Measurements from ENCODE around the gene HDAC6. TPM values are rescaled to one million over a fixed set of nuclear protein-coding genes. Genes with fewer than 3 reads are reported as not detected.

HDAC6 gene
- total RNA-seq, 3 donors from 2014 or later (not counting 1 experiment from before 2014, with no cell fraction given): 97.4 to 118 (median 101) TPM

DNA sequence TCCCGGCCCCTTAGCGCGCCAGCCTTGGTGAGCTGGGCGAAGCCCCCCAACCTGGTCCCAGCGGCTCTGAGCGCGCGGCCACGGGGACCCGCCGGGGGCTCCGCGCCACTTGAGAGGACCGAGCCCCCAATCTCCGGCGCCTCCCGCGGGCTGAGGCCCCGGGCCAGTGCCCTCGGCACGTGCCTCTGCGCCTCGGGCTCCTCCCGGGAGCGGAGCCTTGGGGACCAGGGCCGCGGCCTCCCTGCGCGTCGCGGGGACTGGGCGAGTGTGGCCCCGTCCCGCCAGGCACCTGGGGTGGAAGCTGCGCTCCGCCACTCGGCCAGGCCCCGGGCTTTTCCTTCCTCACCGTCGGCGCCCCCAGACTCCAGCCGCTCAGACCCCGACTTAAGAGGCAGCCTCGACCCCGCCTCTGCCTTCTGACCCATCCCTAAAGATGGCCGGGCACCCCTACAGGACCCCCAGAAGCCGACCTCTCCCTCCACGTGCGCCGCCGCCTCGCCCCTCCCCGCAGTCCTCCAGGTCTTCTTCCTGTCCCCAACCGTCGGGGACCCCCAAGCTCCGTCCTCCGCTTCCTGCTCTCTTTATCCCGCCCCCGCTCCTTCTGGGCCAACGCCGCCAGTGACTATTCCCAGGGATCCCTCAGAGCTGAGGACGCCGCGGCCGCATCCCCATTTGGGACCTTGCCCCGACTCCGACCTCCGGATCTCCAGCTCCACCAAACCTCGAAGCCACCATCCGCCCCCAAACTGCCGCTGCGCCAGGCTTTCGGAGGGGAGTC lies 25.2 kb downstream of the HDAC6 start:
- Mint-ChIP-seq H3K36me3 (no peaks in the 10 kb centered on the region), H3K4me3 (peak overlapping the region; percentile 68), H3K27ac (no peak overlapping the region), H3K9me3 (no peaks in the 10 kb centered on the region), H3K4me1 (peaks cover 0 to 5% of the 10 kb centered on the region in 2 donors), H3K27me3 (ENCODE audit: low read depth in 2 of 2) (peaks cover 21 to 29% of the 10 kb centered on the region in 2 donors)
- intact Hi-C loops (cut with micrococcal nuclease): no loop called here
- Histone ChIP-seq H3K36me3 (ENCODE audit: control insufficient read depth, insufficient read depth, low read length) (peaks cover 2% of the 10 kb centered on the region), H3K4me3 (ENCODE audit: low read length) (no peak overlapping the region), H3K27me3 (ENCODE audit: control insufficient read depth, insufficient read depth, low read length) (peaks cover 6% of the 10 kb centered on the region), H3K9me3 (ENCODE audit: control insufficient read depth, insufficient read depth, low read length) (no peaks in the 10 kb centered on the region), H3K4me1 (ENCODE audit: control insufficient read depth, insufficient read depth, low read length) (peaks cover 9% of the 10 kb centered on the region), H3K27ac (ENCODE audit: low read length) (no peak overlapping the region)
- TF ChIP-seq, protein P1, sequence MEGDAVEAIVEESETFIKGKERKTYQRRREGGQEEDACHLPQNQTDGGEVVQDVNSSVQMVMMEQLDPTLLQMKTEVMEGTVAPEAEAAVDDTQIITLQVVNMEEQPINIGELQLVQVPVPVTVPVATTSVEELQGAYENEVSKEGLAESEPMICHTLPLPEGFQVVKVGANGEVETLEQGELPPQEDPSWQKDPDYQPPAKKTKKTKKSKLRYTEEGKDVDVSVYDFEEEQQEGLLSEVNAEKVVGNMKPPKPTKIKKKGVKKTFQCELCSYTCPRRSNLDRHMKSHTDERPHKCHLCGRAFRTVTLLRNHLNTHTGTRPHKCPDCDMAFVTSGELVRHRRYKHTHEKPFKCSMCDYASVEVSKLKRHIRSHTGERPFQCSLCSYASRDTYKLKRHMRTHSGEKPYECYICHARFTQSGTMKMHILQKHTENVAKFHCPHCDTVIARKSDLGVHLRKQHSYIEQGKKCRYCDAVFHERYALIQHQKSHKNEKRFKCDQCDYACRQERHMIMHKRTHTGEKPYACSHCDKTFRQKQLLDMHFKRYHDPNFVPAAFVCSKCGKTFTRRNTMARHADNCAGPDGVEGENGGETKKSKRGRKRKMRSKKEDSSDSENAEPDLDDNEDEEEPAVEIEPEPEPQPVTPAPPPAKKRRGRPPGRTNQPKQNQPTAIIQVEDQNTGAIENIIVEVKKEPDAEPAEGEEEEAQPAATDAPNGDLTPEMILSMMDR (IDR thresholded peaks at IDR 0.05): no peak
- DNase-seq (no peak), ATAC-seq (peak in 1 of 3 donors; percentile 7)
- WGBS (ENCODE audit: insufficient coverage): 22% methylated on average over 73 of the region's 73 CpGs

GRCh38 chrX:48827654-48827968 lies 25.7 kb downstream of the HDAC6 start:
- no peaks in the 10 kb centered on the region for H3K9me3 Mint-ChIP-seq
- 51% methylated on average over 3 of the region's 4 CpGs for WGBS (ENCODE audit: insufficient coverage)

DNA sequence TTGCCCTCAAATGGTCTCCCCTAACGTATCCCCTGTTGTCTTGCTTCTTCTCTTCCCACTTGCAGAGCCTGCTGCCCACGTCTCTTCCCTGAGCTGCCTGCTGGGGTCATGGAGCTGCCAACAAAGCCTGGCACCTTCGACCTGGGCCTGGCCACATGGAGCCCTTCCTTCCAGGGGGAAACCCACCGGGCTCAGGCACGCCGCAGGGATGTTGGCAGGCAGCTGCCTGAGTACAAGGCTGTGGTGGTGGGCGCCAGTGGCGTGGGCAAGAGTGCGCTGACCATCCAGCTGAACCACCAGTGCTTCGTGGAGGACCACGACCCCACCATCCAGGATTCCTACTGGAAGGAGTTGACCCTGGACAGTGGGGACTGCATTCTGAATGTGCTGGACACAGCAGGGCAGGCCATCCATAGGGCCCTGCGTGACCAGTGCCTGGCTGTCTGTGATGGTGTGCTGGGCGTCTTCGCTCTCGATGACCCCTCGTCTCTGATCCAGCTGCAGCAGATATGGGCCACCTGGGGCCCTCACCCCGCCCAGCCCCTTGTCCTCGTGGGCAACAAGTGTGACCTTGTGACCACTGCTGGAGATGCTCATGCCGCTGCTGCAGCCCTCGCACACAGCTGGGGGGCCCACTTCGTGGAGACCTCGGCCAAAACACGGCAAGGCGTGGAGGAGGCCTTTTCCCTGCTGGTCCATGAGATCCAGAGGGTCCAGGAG lies 27.3 kb downstream of the HDAC6 start:
- peaks cover 0 to 5% of the 10 kb centered on the region in 2 donors for H3K4me1 Mint-ChIP-seq
- no peak for ATAC-seq
- peaks cover 9% of the 10 kb centered on the region for H3K4me1 ChIP-seq (ENCODE audit: control insufficient read depth, insufficient read depth, low read length)

More at GRCh38 chrX:48827654-48827968, 25.7 kb downstream of the HDAC6 start:
- H3K4me3 ChIP-seq (ENCODE audit: low read length): no peak overlapping the region
- H3K27ac ChIP-seq (ENCODE audit: low read length): no peak overlapping the region
- peaks cover 2% of the 10 kb centered on the region for H3K36me3 ChIP-seq (ENCODE audit: control insufficient read depth, insufficient read depth, low read length)
- H3K27me3 ChIP-seq (ENCODE audit: control insufficient read depth, insufficient read depth, low read length): peaks cover 6% of the 10 kb centered on the region
- no peaks in the 10 kb centered on the region for H3K9me3 ChIP-seq (ENCODE audit: control insufficient read depth, insufficient read depth, low read length)
- Mint-ChIP-seq H3K4me1 (peaks cover 0 to 5% of the 10 kb centered on the region in 2 donors), H3K27me3 (ENCODE audit: low read depth in 2 of 2) (peaks cover 23 to 32% of the 10 kb centered on the region in 2 donors), H3K36me3 (no peaks in the 10 kb centered on the region), H3K4me3 (peak overlapping the region; percentile 68), H3K27ac (no peak overlapping the region)
- ATAC-seq (no peak), DNase-seq (no peak)
- TF ChIP-seq, protein P1 (IDR thresholded peaks at IDR 0.05): no peak
- intact Hi-C loops (cut with micrococcal nuclease): no loop called here
- H3K4me1 ChIP-seq (ENCODE audit: control insufficient read depth, insufficient read depth, low read length): peaks cover 9% of the 10 kb centered on the region

More for the DNA sequence above, 27.3 kb downstream of the HDAC6 start:
- no peaks in the 10 kb centered on the region for H3K36me3 ChIP-seq (ENCODE audit: control insufficient read depth, insufficient read depth, low read length)
- no peaks in the 10 kb centered on the region for H3K9me3 ChIP-seq (ENCODE audit: control insufficient read depth, insufficient read depth, low read length)
- no peak overlapping the region for H3K27ac ChIP-seq (ENCODE audit: low read length)
- TF ChIP-seq, protein P1 (IDR thresholded peaks at IDR 0.05): no peak
- Mint-ChIP-seq H3K27me3 (ENCODE audit: low read depth in 2 of 2) (peaks cover 36 to 48% of the 10 kb centered on the region in 2 donors), H3K4me3 (no peak overlapping the region), H3K27ac (no peak overlapping the region), H3K9me3 (no peaks in the 10 kb centered on the region), H3K36me3 (no peaks in the 10 kb centered on the region)
- 91% methylated on average over 24 of the region's 24 CpGs for WGBS (ENCODE audit: insufficient coverage)
- H3K27me3 ChIP-seq (ENCODE audit: control insufficient read depth, insufficient read depth, low read length): peaks cover 6% of the 10 kb centered on the region
- intact Hi-C loops (cut with micrococcal nuclease): no loop called here
- no peak for DNase-seq
- H3K4me3 ChIP-seq (ENCODE audit: low read length): no peak overlapping the region

All from natural killer cell (primary cell).